K562 (cell line): ENCODE data around the gene PGM3. TPM values are rescaled to one million over a fixed set of nuclear protein-coding genes. Genes with fewer than 3 reads are reported as not detected.

Source experiments
- CBX5 ChIP-seq: IDR thresholded peaks from 2 replicates; pipeline ENCODE4 v1.6.1; 2014; ENCODE audit warnings: low read depth, borderline replicate concordance
- CHAMP1 ChIP-seq: fragments of 450-650 bp; IDR thresholded peaks from 2 replicates; pipeline ENCODE4 v1.6.1; 2016; ENCODE audit warnings: mild to moderate bottlenecking
- ELF4 ChIP-seq: fragments of 450-650 bp; formaldehyde crosslinking; IDR thresholded peaks from 2 replicates; pipeline ENCODE4 v1.4.0; 2022; ENCODE audit warnings: missing genetic modification characterization
- ETV5 ChIP-seq: sonication (generic); formaldehyde crosslinking; IDR thresholded peaks from 2 replicates; pipeline ENCODE4 v1.4.0; 2020; ENCODE audit warnings: low read depth, mild to moderate bottlenecking, missing genetic modification reagents
- KAT7 ChIP-seq: sonication (generic); formaldehyde crosslinking; IDR thresholded peaks from 2 replicates; pipeline ENCODE4 v1.8.0; 2022; ENCODE audit warnings: missing genetic modification reagents, mild to moderate bottlenecking, borderline replicate concordance
- KDM1A ChIP-seq, 2 experiments: fragments of 450-650 bp; IDR thresholded peaks; 2 replicates each; pipeline ENCODE4 v1.6.1; 2016; ENCODE audit warnings: mild to moderate bottlenecking in 2 of 2
- PRMT5 ChIP-seq: sonication (generic); formaldehyde crosslinking; IDR thresholded peaks from 2 replicates; pipeline ENCODE4 v1.5.0; 2020; ENCODE audit warnings: missing genetic modification reagents
- SMAD1 ChIP-seq: fragments of 150-350 bp; IDR thresholded peaks from 2 replicates; pipeline ENCODE4 v1.6.1; 2014; ENCODE audit warnings: low read length, low read depth; ENCODE audit not compliant: partially characterized antibody
- ZNF134 ChIP-seq: fragments of 250-450 bp; sonication (Bioruptor Pico); conservative IDR thresholded peaks from 2 replicates; pipeline ENCODE4 v1.4.0; 2020
- ZNF280B ChIP-seq: fragments of 250-450 bp; sonication (Bioruptor Pico); IDR thresholded peaks from 2 replicates; pipeline ENCODE4 v1.5.1; 2021; ENCODE audit warnings: mild to moderate bottlenecking
- ZSCAN32 ChIP-seq: fragments of 450-650 bp; formaldehyde crosslinking; IDR thresholded peaks from 2 replicates; pipeline ENCODE4 v1.4.0; 2020; ENCODE audit warnings: mild to moderate bottlenecking, moderate library complexity
- polyA plus RNA-seq, 8 experiments: library from polyadenylated mRNA; depleted of rRNA in 4 of 8; stranded (reverse) in 5 of 8; unstranded in 3 of 8; fragments of >200 nt; fragmentation: Nextera tagmentation in 2 of 8; fragmentation: Illumina TruSeq in 1 of 8; extraction: Ambion mirVana in 2 of 8; extraction: Trizol in 1 of 8; gene quantifications; 2 replicates each; pipeline versions ENCODE4 v1.2.1 to v1.2.3, GENCODE V29; 2011 to 2014; ENCODE audit warnings: inconsistent platforms in 1 of 8, missing spikeins in 1 of 8
- total RNA-seq, 7 experiments: library from RNA; depleted of rRNA in 6 of 7; stranded (reverse); fragments of >200 nt in 6 of 7; fragmentation: Illumina TruSeq in 2 of 7; extraction: Trizol in 2 of 7; gene quantifications; 2 replicates each; pipeline versions ENCODE4 v1.2.1 to v1.2.3, GENCODE V29; 2011 to 2021; ENCODE audit warnings: low replicate concordance in 1 of 7

Gene PGM3
- total and polyA plus RNA-seq, 9 of the 15 experiments (the other 6 are each of a cell fraction or from before 2014, with no cell fraction given), result 19.1 to 107 (median 50.5) TPM

GRCh38 chr6:83119742-83120300 lies 73.2 kb downstream of the PGM3 start (continued):
- no peak for TF ChIP-seq KAT7 (CRISPR knock-in tag)
- TF ChIP-seq ETV5 (CRISPR knock-in tag), result no peak
- no peak for TF ChIP-seq SMAD1
- no peak for TF ChIP-seq ZSCAN32
- no peak for TF ChIP-seq KDM1A (IDR thresholded peaks at IDR 0.05)
- no peak for TF ChIP-seq ELF4
- TF ChIP-seq CBX5, result no peak
- no peak for TF ChIP-seq PRMT5
- no peak for TF ChIP-seq ZNF134
- TF ChIP-seq CHAMP1, result no peak
- TF ChIP-seq ZNF280B (CRISPR knock-in tag), result no peak
